ENCODE measurements around the gene CCDC157.

Gene CCDC157

GRCh38 chr22:30399718-30400117 lies 42.9 kb downstream of the CCDC157 start:
- TF ChIP-seq ZNF8 (CRISPR knock-in tag; IDR thresholded peaks at IDR 0.05) (no peak), ESRRG (CRISPR knock-in tag; IDR thresholded peaks at IDR 0.05) (no peak), TSHZ2 (CRISPR knock-in tag; IDR thresholded peaks at IDR 0.05) (no peak), CSRNP3 (CRISPR knock-in tag; IDR thresholded peaks at IDR 0.05) (no peak), ZC3H10 (CRISPR knock-in tag; IDR thresholded peaks at IDR 0.05) (no peak), POU6F1 (CRISPR knock-in tag; IDR thresholded peaks at IDR 0.05; ENCODE audit: borderline replicate concordance, low read depth) (no peak), TCF4 (CRISPR knock-in tag; IDR thresholded peaks at IDR 0.05; ENCODE audit: borderline replicate concordance) (no peak), ISL1 (CRISPR knock-in tag; IDR thresholded peaks at IDR 0.05) (no peak), CREB5 (CRISPR knock-in tag; IDR thresholded peaks at IDR 0.05; ENCODE audit: low read depth) (no peak), TOX (CRISPR knock-in tag; IDR thresholded peaks at IDR 0.05; ENCODE audit: borderline replicate concordance) (no peak), SNAI2 (CRISPR knock-in tag; IDR thresholded peaks at IDR 0.05) (no peak), CSDC2 (CRISPR knock-in tag; IDR thresholded peaks at IDR 0.05) (no peak), ZFP30 (CRISPR knock-in tag; IDR thresholded peaks at IDR 0.05) (no peak), PATZ1 (CRISPR knock-in tag; IDR thresholded peaks at IDR 0.05; ENCODE audit: borderline replicate concordance) (no peak), ZFP3 (CRISPR knock-in tag; IDR thresholded peaks at IDR 0.05) (no peak)
- ATAC-seq: no peak

- no peak for ATAC-seq
- TF ChIP-seq BACH2 (CRISPR knock-in tag; IDR thresholded peaks at IDR 0.05; ENCODE audit: borderline replicate concordance) (no peak), ZNF565 (CRISPR knock-in tag; conservative IDR thresholded peaks at IDR 0.05; ENCODE audit: low read depth) (no peak), CSRNP3 (CRISPR knock-in tag; IDR thresholded peaks at IDR 0.05) (no peak), POU6F1 (CRISPR knock-in tag; IDR thresholded peaks at IDR 0.05; ENCODE audit: borderline replicate concordance, low read depth) (no peak), PPARA (CRISPR knock-in tag; IDR thresholded peaks at IDR 0.05; ENCODE audit: borderline replicate concordance) (no peak), ZC3H10 (CRISPR knock-in tag; IDR thresholded peaks at IDR 0.05) (no peak), OSR1 (CRISPR knock-in tag; IDR thresholded peaks at IDR 0.05) (no peak), CSDC2 (CRISPR knock-in tag; IDR thresholded peaks at IDR 0.05) (no peak), RARB (CRISPR knock-in tag; IDR thresholded peaks at IDR 0.05) (no peak), ARNTL (CRISPR knock-in tag; IDR thresholded peaks at IDR 0.05; ENCODE audit: borderline replicate concordance, low read depth) (no peak), GLIS3 (CRISPR knock-in tag; IDR thresholded peaks at IDR 0.05) (no peak), SNAI2 (CRISPR knock-in tag; IDR thresholded peaks at IDR 0.05) (no peak), ISL1 (CRISPR knock-in tag; IDR thresholded peaks at IDR 0.05) (no peak), TCF4 (CRISPR knock-in tag; IDR thresholded peaks at IDR 0.05; ENCODE audit: borderline replicate concordance) (no peak), ESRRG (CRISPR knock-in tag; IDR thresholded peaks at IDR 0.05) (no peak), TSHZ2 (CRISPR knock-in tag; IDR thresholded peaks at IDR 0.05) (no peak), ZFP30 (CRISPR knock-in tag; IDR thresholded peaks at IDR 0.05) (no peak)
These were observed 43.4 kb downstream of the CCDC157 start for GRCh38 chr22:30400159-30400558.

Measured in SK-N-SH treated with all-trans-retinoic acid at 6 μM for 48 hours (cell line).